Eye (tissue), 1 donor: ENCODE data around the gene UBL7.
A peak's percentile ranks its signal among the peaks of the same experiment; 100 is the strongest.

Source experiments
- DNase-seq: peaks from one replicate; pipeline ENCODE4 v3.0.0-alpha.2; 2015

UBL7 gene

GRCh38 chr15:74422652-74423430, 38.1 kb downstream of the UBL7 start:
- DNase-seq = peak; percentile 45

GRCh38 chr15:74422265-74422651, 38.7 kb downstream of the UBL7 start:
- DNase-seq = peak; percentile 48

- DNase-seq = peak; percentile 43
Measured at GRCh38 chr15:74421302-74422245, 39.4 kb downstream of the UBL7 start.

GRCh38 chr15:74420193-74420905, 40.6 kb downstream of the UBL7 start:
- no peak for DNase-seq

- no peak for DNase-seq
Measured at GRCh38 chr15:74419432-74419831, 41.5 kb downstream of the UBL7 start.

GRCh38 chr15:74418575-74419338, 42.2 kb downstream of the UBL7 start:
- DNase-seq = no peak

- DNase-seq = no peak
Measured at GRCh38 chr15:74417670-74418069, 43.3 kb downstream of the UBL7 start.

GRCh38 chr15:74417225-74417624, 43.7 kb downstream of the UBL7 start:
- no peak for DNase-seq

- DNase-seq = no peak
Measured at GRCh38 chr15:74415966-74416916, 44.7 kb downstream of the UBL7 start.

GRCh38 chr15:74414603-74415338, 46.2 kb downstream of the UBL7 start:
- DNase-seq = no peak

GRCh38 chr15:74414081-74414580, 46.8 kb downstream of the UBL7 start:
- DNase-seq = no peak

- no peak for DNase-seq
Measured at GRCh38 chr15:74413350-74414080, 47.4 kb downstream of the UBL7 start.

GRCh38 chr15:74412159-74412558, 48.8 kb downstream of the UBL7 start:
- no peak for DNase-seq

- no peak for DNase-seq
Measured at GRCh38 chr15:74411686-74412085, 49.3 kb downstream of the UBL7 start.

GRCh38 chr15:74410502-74410901, 50.5 kb downstream of the UBL7 start:
- no peak for DNase-seq

GRCh38 chr15:74409225-74409624, 51.7 kb downstream of the UBL7 start:
- no peak for DNase-seq

- DNase-seq = no peak
Measured at GRCh38 chr15:74408815-74409214, 52.1 kb downstream of the UBL7 start.

- no peak for DNase-seq
Measured at GRCh38 chr15:74408385-74408784, 52.6 kb downstream of the UBL7 start.

GRCh38 chr15:74406992-74407705, 53.8 kb downstream of the UBL7 start:
- peak; percentile 90 for DNase-seq
